ENCODE results near the gene KRT85. TPM values are rescaled to one million over a fixed set of nuclear protein-coding genes. Genes with fewer than 3 reads are reported as not detected.

KRT85 gene
- polyA plus RNA-seq, 1 donor, result not detected

DNA sequence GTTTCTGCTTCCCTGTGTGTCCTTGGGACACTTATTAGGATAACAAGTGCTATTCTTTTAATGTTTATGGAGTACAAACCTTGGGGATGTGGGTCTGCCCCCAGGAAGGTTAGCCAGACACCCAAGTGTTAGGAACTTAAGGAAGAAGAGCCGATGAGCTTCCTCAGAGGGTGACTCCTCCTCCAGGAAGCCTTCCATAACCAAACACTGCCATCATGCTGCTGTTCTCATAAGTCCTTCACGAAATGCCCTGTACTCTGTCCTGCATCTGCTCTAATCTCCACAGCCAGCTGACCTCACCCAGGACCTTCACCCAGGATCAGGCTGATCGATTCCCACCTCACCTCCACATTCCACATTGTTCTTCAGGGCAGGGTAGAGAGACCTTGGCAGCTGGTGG, 1.2 kb upstream of the KRT85 start:
- no peak for DNase-seq

DNA sequence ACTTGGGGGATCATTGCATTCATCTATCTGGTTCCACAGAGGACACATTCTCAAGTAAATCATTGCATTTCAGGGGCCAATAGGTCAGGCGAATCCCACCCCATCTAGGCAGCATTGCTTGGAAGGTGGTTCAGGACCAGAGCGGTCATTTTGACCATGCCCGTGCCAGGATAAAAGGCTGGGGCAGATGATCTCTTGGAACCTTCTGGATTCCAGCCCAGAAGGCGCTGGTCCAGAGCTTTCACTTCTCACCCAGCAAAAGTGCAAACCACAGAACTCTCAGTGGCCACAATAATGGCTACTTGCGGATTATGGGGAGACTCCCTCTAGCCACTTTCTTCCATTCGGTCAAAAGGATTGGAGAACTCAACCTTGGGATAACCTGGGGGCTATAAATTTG, 595 bp upstream of the KRT85 start:
- DNase-seq, result no peak

DNA sequence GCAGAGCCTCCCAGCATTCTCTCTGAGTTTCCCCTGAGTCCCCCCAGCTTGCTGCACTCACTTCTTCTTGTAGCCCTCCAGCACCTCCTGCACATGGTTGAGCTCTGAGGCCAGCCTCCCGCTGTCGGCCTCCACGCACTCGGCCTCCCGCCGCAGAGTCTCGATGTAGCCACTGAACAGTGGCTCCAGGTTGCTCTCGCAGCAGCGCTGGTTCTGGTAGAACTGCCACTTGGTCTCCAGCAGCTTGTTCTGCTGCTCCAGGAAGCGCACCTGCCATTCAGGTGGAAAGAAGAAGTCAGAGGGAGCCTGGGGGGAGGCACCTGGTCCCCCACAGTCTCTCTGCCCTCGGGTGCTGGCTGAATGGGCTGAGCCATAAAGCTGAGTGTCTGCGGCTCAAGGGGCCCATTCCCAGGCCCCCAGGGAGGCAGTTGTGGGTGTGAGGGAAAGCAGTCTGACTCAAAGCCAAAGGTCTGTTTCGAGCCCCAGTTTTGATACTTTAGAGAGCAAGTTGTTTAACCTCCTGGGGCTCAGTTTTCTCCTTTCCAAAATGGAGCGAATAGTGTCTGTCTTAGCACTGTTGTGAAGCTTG, 2.3 kb downstream of the KRT85 start:
- DNase-seq, result no peak

DNA sequence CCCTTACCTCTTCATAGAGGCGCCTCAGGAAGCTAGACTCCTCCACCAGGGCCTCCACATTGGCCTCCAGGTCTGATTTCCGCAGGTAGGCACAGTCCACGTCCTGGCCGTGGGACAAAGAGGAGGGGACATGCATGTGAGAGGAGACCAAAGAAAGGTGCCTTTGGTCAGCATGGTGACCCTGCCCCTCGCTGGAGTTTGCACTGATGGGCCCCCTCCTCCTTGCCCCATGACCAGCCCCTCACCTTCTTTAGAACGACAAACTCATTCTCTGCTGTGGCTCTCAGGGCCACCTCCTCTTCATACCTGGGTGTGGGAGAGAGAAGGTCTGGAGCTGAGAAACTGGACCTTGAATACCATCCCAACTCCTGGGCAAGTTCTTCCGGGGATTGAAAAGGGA, 3.2 kb downstream of the KRT85 start:
- DNase-seq, result no peak

DNA sequence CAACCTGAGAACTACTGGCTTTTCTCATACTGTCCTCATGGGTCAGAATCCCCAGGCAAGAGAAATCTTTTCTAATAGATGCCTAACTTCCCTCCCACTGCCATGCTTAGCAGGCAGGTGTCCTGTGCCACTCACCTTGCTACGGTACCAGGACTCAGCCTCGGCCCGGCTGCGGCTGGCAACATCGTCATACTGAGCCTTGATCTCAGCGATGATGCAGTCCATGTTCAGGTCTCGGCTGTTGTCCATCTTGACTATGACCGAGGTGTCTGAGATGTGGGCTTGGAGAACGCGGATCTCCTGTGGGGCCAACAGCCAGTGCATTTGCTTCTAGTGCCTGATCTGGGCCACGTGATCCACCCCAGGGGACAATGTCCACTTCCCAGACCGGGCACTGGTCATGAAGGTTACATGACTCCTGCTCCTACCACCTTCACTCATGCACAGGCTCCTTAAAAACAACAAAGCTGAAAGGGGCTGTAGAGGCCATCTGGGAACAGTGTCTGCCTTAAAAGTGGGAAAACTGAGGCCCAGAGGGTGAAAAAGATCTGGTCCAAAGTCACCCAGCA, 4.1 kb downstream of the KRT85 start:
- no peak for DNase-seq

DNA sequence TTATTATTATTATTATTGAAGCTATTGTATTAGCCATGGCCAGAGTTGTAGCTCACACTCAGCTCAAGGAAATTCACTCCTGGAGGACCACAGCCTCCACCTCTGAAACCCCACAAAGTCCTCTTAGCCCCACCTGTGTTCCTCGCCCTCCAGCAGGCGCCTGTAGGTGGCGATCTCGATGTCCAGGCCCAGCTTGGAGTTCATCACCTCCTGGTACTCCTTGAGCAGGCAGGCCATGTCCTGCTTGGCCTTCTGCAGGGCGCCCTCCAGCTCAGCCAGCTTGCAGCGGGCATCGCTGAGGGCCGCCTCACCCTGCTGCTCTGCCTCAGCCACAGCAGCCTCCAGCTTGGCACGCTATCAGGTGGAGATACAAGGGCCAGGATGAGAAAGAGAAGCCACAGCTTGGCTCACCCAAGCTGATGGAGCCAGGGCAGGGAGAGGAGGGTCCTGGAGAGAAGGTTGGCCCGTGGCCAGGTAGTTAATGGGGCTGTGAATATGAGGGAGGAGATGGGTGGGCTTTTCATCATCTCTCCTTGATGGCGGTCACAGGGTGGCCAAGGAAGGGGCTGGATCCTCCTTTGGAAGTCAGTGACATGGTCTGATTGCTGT, 5.1 kb downstream of the KRT85 start:
- DNase-seq, result no peak

DNA sequence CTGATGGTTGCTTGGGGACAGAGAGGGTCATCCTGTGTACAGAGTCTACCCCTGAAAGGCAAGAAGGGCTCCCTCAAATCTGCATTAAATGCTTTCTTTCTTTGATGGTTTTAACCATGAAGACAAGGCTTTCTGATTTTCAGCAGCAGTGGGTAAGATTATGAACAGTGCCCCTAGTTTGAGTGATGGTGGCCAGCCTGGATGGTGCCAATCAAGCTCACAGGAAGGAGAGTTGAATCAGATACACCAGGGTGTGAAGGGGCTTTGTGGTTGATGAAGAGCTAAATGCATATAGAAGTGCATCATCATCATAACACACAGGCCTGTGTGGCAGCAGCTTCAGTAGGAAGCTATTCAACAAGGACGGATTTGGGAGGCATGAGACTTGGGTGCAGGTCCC, 5.7 kb downstream of the KRT85 start:
- DNase-seq, result no peak

DNA sequence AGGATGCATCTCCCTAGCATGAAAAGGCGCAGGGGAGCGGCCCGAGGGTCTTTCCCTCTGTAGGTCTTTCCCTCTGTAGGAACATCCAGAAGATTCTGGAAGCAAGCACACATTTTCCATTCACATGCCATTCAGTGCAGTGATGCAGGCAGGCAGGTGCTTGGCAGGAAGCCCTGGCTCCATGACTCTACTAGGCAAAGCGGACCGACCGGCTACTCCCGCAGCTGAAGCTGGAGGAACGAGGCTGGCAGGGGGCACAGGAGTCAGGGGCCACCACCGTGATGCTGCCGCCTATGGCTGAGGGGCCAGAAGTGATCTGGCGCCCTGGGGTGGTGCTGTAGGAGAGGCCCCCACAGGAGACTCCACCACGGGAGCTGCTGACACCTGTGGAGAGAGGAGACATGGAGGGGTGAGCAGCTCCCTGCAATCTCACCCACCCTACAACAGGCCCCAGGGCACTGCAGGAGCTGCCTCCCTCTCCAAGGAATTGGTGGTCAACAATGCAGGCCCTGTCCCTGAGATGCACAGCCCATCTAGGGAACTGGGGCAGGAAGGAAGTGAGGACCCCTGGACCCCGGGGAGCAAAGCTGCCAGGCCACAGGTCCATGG, 6.5 kb downstream of the KRT85 start:
- no peak for DNase-seq

DNA sequence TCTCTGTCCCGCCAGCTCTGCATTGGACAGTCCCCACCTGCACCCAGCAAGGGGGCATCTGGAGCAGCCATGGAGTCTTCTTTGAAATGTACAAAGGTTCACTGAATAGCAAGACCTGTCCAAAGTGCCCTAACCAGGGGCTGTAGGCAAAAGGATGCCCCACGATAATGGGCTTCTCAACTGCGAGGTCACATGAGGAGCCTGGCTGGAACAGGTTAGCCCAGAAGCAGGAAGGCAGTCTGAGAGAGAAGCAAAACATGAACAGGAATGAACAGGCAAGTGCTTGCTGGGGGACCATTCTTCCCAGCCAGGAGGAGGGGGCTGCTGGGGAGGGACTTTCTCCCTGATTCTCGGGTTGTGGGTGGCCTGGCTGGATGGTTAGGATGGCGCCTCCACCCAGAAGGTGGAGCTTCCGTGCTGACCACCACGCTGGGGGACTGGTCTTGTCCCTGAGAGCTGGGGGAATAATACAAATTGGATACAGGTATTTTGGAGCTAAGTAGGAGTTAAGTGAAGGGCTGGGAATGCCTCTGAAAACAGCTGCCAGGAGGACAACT, 7.1 kb downstream of the KRT85 start:
- DNase-seq, result no peak

DNA sequence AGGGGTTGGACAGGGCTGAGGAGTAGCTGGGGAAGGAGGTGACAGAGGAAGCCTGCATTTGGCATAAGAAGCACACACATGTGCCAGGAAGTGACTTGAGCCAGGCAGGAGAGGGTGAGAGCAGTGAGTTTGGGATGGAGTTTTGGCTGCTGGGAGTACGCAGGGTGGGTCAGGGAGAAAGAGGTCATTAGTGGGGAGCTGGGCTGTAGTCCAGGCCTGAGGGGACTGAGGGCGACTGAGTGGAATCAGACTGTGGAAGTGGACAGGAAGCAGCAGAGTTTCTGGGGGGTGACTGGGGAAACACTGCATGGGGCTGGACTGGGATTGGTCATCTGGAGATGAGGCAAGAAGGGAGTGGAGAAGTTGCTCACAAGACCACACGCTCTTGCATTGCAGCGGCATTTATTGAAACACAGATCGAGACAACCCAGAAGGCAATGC, 7.6 kb downstream of the KRT85 start:
- no peak for DNase-seq

DNA sequence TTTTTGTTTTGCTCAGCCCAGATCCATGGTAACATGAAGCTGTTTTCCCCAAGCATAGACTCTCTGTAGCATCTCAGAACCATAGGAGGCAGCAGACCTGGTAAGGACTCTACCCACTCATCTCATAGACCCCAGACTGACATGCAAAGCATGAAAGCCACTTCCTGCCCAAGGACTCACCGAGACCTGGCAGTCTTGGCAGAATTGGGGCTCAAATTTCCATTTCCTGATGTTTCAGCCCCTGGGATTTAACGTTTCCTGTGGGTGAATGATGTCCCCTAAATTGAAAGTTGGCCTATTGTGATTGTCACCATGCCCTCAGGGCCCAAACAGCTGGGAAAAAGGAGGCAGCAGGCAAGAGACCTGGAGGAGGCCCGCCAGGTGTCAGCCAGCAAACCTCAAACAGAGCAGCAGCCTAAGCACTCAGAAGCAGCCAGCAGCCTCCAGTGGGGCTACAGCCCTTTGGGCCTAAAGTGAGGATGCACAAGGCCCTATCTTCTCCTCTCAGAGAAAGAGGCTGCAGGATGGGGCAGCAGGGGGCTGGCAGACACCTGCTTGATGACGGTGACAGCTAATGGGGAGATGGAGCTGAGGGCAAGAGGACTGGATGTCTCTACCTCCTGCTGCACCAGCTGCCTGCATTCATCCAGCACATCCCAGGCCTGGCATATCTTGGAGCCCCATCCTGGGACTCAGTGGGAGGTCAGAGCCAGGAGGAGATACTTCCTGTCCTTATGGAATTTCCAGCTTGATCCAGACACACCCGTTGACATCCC, 8.5 kb downstream of the KRT85 start:
- no peak for DNase-seq

DNA sequence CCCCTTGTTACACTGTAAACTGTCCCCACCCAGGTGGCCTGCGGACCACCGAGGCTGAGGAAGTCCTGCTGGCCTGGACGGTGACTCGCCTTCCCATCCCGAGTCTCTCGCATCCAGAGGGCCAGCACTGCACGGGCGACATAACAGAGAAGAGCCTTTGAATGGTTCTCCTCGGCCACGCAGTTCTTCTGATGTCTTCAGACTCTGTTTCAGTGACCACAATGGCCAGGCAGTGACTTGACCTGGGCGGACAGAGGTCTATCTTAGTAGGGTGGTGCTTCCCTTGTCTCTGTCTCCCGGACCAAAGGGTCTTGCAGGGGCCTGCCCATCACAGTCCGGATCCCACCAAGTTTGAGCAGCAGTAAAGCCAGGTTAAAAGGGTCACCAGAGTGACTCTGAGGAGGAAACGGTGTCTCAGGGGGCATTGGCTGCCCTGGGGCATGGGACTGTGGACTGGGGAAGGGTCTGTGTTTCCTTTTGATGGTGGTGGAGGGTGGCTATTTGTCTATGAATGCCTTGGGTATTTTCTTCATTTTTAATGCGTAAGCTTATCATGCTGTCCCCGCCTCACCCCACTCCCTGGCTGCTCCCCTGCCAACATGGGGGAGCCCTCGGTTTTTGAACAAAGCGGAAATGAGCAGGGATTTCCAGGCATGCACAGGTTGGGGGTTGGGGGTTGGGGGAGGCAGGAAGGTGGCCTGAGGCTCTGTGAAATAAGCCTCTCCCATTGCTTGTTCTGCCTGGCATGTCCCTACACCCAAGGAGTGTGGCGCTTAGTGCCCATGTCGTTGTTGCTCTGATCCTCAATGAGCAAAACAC, 10.3 kb downstream of the KRT85 start:
- DNase-seq, result no peak

DNA sequence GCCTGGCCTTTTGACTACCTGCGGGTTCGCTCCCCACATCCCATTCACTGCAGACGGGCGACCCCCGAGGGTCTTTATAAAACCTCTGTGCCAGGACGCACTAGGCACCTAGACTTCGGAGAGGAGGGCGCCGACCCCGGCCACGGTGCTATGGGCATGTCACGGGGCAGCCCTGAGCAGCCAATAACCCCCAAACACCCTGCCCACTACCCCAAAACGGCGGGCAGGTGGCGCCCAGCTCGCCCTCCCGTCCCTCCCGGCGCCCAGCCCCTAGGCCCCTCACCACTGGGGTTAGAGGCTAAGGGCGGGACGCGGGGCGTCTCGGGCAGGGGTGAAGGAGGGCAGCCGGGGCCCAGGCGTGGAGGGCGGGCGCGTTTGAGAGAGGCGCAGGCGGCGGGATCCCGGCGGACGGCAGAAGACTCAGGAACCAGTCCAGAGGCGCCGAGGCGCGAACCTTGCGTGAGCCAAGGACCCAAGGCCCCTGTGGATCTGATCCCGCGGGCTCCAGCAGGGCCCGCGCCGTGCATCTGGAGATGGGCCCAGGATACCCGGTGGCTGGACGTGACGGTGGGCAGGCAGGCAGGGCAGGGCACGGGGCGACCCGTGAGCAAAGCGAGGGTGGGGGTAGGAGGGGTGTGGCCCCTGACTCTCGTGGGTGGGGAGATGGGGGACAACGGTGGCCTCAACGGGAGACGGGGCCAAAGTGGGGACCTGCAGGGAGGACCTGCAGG, 11.1 kb downstream of the KRT85 start:
- DNase-seq, result no peak

DNA sequence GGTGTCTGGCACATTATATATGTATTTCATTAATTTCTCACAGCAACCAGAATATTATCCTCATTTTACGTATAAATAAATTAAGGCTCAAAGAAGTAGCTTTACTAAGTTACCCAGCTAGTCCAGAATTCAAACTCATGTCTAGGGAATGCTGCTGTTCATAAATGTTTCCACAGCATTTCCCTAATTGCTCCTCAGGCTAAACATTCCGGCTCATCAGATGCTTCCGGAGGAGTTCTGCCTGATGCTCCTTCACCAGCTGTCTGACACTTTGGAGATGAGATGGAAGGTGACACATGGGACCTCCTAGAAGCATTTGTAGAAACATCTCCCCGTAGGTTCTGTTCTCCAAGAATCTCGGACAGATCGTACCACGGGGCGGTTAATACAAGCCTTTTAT, 12.1 kb downstream of the KRT85 start:
- no peak for DNase-seq

DNA sequence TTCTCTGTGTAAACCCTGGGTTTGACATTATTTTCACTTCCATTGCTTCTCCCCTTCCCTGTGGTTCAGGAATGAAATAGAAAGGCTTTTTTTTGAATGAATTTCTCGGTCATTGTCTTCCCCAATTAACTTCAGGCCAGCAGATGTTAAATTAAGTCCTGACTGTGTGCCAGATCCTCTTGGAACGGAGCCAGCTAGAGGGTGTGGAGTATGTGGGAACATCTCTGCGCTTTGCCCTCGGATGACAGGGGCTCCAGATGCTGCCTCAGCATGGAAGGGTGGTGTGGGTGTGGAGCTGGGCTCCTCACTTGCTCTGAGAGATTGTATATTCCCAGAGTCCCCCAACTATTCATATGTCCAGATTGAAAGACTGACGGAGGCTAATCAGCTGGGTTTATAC, 13.1 kb downstream of the KRT85 start:
- no peak for DNase-seq

DNA sequence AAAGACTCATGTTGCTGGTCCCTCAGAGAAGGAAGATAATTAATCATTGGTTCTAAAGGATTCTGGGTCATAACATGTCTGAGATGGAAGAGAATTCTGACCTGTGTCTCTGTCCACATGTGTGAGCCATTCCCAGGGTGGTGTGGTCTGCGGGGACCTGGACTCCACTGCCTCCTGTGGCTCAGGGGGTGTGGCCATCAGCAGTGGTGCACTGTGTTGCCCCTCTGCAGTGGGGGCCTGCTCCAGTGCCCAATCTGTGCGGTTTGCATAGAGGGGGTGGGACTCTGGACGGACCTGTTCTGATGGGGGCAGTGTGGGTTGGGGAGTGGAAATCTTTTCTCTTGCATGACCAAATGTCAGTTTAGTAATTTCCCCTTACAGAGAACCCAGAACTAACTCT, 13.5 kb downstream of the KRT85 start:
- DNase-seq, result no peak

DNA sequence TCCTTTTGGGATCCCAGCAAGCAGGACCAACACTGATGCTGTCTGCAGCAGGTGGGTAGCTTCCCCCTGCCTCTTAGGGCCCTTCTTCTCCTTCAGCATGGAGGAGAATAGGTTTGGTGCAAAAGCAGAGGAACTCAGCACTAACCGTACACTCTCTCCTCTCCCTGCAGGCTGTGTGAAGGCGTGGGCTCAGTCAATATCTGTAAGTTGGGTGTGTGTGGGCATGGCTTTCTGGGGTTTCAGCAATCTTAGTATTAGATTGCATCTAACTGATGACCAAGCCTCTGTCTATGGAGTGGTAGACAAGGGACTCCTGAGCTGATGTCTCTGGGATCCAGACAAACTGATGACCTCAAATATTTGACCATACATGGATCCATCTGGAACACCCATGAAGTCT, 14.3 kb downstream of the KRT85 start:
- no peak for DNase-seq

DNA sequence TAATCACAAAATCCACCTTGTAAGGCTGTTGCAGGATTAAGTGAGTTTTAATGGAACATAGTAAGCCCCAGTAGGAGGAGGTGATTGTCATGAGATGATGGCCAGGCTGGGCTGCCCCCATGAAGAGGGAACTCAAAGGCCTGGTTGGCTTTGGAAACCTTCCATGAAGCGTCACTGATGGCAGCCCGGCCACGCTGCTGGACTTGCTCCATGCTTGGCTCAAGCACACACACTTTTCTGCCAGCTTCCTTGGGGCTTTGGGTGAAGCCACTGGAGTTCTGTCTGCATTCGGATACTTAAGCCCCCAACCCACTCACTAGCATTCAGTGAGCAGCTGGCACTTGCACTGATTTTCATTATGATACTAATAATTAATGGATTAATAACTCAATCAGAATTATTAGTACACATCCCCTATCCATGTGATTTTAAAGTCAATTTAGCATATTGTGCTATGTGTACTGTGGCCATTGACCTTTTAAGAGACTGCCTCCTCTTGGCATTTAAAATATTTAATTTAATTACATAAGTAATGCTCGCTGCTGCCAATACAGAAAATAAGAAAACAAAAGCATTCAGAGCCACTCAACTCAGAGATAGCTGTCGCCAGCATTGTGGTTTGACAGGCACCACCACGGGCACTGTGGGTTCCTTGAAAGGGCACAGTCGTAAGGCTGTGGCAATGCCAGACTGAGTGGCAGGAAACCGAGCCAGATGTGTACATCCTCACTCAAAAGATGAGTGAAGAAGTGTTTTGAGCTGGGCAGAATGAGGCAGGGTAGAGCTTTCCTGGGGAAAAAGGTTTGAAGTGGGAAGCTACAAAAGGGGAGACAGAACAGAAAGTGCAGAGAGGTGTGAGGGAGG, 15.9 kb downstream of the KRT85 start:
- no peak for DNase-seq

DNA sequence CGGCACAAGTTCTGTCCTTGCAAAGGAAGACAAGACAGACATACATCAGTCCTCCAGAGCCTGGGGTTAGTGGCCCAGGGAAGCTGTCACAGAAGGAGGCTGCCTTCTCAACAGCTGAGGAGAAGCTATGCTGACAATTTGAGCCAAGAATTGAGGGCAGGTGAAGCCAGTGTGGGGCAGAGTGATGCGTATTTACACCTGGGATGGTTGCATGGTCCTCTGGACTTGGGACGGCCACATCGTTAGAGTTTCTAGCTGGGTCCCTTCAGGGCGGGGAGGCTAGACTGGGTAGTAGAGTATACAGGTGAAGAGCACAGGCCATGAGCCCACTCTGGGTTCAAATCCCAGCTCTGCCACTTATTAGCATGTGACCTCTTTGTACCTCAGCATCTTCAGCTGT, 16.5 kb downstream of the KRT85 start:
- no peak for DNase-seq

DNA sequence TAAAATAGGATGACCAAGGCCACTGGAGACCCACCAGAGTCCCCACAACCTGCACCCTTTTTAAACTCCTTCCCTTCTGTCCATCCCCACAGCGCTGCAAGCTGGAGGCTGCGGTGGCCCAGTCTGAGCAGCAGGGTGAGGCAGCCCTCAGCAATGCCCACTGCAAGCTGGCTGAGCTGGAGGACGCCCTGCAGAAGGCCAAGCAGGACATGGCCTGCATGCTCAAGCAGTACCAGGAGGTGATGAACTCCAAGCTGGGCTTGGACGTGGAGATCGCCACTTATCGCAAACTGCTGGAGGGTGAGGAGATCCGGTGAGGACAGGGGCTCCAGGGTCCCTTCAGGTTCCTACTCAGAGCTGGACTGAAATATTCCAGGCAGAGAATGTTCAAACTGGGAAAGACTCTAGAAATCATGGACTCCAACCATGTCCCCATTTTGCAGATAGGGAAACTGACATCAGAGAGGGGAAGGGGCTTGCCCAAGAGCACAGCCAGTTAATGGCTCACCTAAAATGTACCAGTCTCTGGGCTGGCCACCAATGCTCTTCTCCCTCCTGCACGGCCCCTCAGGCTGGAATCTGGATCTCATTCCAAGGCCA, 17.2 kb downstream of the KRT85 start:
- no peak for DNase-seq
